IMR-90 (cell line): ENCODE results near the gene MLANA. TPM values are rescaled to one million over a fixed set of nuclear protein-coding genes. Genes with fewer than 3 reads are reported as not detected.

ENCODE experiments used
- ATAC-seq: fragments of 200-7000 bp; cut with Tn5 transposase; 2 replicates; pipeline ENCODE4 v1.9.1; 2020; ENCODE audit warnings: low read depth, mild to moderate bottlenecking, moderate library complexity
- BruUV-seq: library from RNA; stranded (reverse); fragments of 400-500 nt; replicated peaks from 2 replicates; lab custom pipeline; 2021; lab: Mats Ljungman, UMichigan
- CTCF ChIA-PET: fragments of 300-600 bp; formaldehyde crosslinking; extraction: SDS; loops from one replicate; lab custom pipeline; 2021; ENCODE audit warnings: antibody characterized with exemption; lab: Yijun Ruan, JAX
- POLR2A ChIA-PET: fragments of 300-600 bp; sonication (Branson Sonifier 250); formaldehyde crosslinking; loops from one replicate; lab custom pipeline; 2022; ENCODE audit warnings: antibody characterized with exemption; ENCODE audit not compliant: unreplicated experiment; lab: Charles Lee
- DNase-seq: peaks from one replicate; pipeline ENCODE4 v3.0.0; 2013
- H2AFZ ChIP-seq: replicated peaks from 2 replicates; pipeline ENCODE3; 2013; ENCODE audit warnings: low read length, mild to moderate bottlenecking; ENCODE audit not compliant: poor library complexity
- H2AK5ac ChIP-seq: 2 replicates; pipeline ENCODE4 v1.6.1; 2013; ENCODE audit warnings: low read depth, low read length, inconsistent platforms
- H2AK9ac ChIP-seq: replicated peaks from 2 replicates; pipeline ENCODE3; 2013; ENCODE audit warnings: mild to moderate bottlenecking, low read depth, low read length, moderate library complexity; ENCODE audit not compliant: poor library complexity
- H2BK120ac ChIP-seq: 2 replicates; pipeline ENCODE4 v1.6.1; 2013; ENCODE audit warnings: low read depth, low read length, inconsistent platforms
- H2BK15ac ChIP-seq: 3 replicates; pipeline ENCODE4 v1.6.1; 2013; ENCODE audit warnings: low read depth, low read length, inconsistent platforms
- H2BK20ac ChIP-seq: 2 replicates; pipeline ENCODE4 v1.6.1; 2013; ENCODE audit warnings: low read depth, mild to moderate bottlenecking, inconsistent platforms, low read length, moderate library complexity
- H2BK5ac ChIP-seq: 2 replicates; pipeline ENCODE4 v1.6.1; 2013; ENCODE audit warnings: mild to moderate bottlenecking, low read depth, low read length, inconsistent platforms; ENCODE audit not compliant: poor library complexity, severe bottlenecking
- H3K14ac ChIP-seq: replicated peaks from 2 replicates; pipeline ENCODE4 v1.6.1; 2013; ENCODE audit warnings: low read depth, low read length, inconsistent platforms
- H3K18ac ChIP-seq: 2 replicates; pipeline ENCODE4 v1.6.1; 2013; ENCODE audit warnings: low read depth, low read length, control low read depth
- H3K23ac ChIP-seq: 2 replicates; pipeline ENCODE4 v1.6.1; 2013; ENCODE audit warnings: low read depth, low read length, inconsistent platforms
- H3K27ac ChIP-seq: 2 replicates; pipeline ENCODE4 v1.5.1; 2013; ENCODE audit warnings: mild to moderate bottlenecking, control low read depth, low read length; ENCODE audit not compliant: insufficient read depth
- H3K27me3 ChIP-seq: 2 replicates; pipeline ENCODE4 v1.6.1; 2013; ENCODE audit warnings: low read length; ENCODE audit not compliant: control insufficient read depth, insufficient read depth
- H3K36me3 ChIP-seq: 2 replicates; pipeline ENCODE4 v1.6.1; 2013; ENCODE audit warnings: low read length, mixed read lengths; ENCODE audit not compliant: control insufficient read depth, insufficient read depth
- H3K4ac ChIP-seq: 2 replicates; pipeline ENCODE4 v1.6.1; 2013; ENCODE audit warnings: low read depth, low read length, inconsistent platforms
- H3K4me1 ChIP-seq: 2 replicates; pipeline ENCODE4 v1.6.1; 2013; ENCODE audit warnings: low read length, mixed read lengths; ENCODE audit not compliant: control insufficient read depth, insufficient read depth
- H3K4me2 ChIP-seq: 2 replicates; pipeline ENCODE4 v1.6.1; 2013; ENCODE audit warnings: low read depth, mild to moderate bottlenecking, control low read depth, low read length, moderate library complexity
- H3K4me3 ChIP-seq: 2 replicates; pipeline ENCODE4 v1.5.1; 2013; ENCODE audit warnings: low read depth, mild to moderate bottlenecking, control low read depth, low read length, moderate library complexity; ENCODE audit not compliant: insufficient read depth
- H3K56ac ChIP-seq: 2 replicates; pipeline ENCODE4 v1.6.1; 2013; ENCODE audit warnings: low read length, inconsistent platforms; ENCODE audit not compliant: insufficient read depth; ENCODE audit errors: extremely low read depth
- H3K79me1 ChIP-seq, 2 experiments: 2 replicates each; pipeline ENCODE4 v1.6.1; 2013; ENCODE audit warnings: low read length in 2 of 2, inconsistent platforms in 1 of 2, low read depth in 1 of 2
- H3K9ac ChIP-seq: 2 replicates; pipeline ENCODE4 v1.6.1; 2013; ENCODE audit warnings: low read depth, low read length, control low read depth
- H3K9me1 ChIP-seq: 2 replicates; pipeline ENCODE4 v1.6.1; 2013; ENCODE audit warnings: low read length, inconsistent platforms; ENCODE audit not compliant: insufficient read depth
- H3K9me3 ChIP-seq: 2 replicates; pipeline ENCODE4 v1.6.1; 2013; ENCODE audit warnings: low read length; ENCODE audit not compliant: control insufficient read depth, insufficient read depth
- H4K20me1 ChIP-seq: 2 replicates; pipeline ENCODE4 v1.6.1; 2013; ENCODE audit warnings: low read length, inconsistent platforms; ENCODE audit not compliant: insufficient read depth
- H4K5ac ChIP-seq: 2 replicates; pipeline ENCODE4 v1.6.1; 2013; ENCODE audit warnings: mild to moderate bottlenecking, low read depth, low read length, control low read depth
- H4K8ac ChIP-seq, 2 experiments: 2 replicates each; pipeline ENCODE4 v1.6.1; 2013; ENCODE audit warnings: low read depth in 2 of 2, low read length in 2 of 2, control low read depth in 1 of 2, inconsistent platforms in 1 of 2
- H4K91ac ChIP-seq: 2 replicates; pipeline ENCODE4 v1.6.1; 2013; ENCODE audit warnings: low read depth, low read length, inconsistent platforms; ENCODE audit not compliant: insufficient read depth
- FOS ChIP-seq: fragments of 150-350 bp; IDR thresholded peaks from 2 replicates; pipeline ENCODE4 v1.6.1; 2016; ENCODE audit warnings: low read depth, low read length
- MAZ ChIP-seq: IDR thresholded peaks from 2 replicates; pipeline ENCODE4 v1.6.1; 2012; ENCODE audit warnings: low read depth, mild to moderate bottlenecking, low read length, improper control_type of control experiment, moderate library complexity, borderline replicate concordance
- POLR2A ChIP-seq: IDR thresholded peaks from 2 replicates; pipeline ENCODE4 v1.6.1; 2012; ENCODE audit warnings: mild to moderate bottlenecking, low read depth, low read length
- RFX5 ChIP-seq: IDR thresholded peaks from 2 replicates; pipeline ENCODE4 v1.8.0; 2012; ENCODE audit warnings: low read depth, mild to moderate bottlenecking, low read length, moderate library complexity
- WGBS, 2 experiments: methylation state at CpG; one replicate each; pipeline versions ENCODE4 v1.1.5 to v1.1.7; 2013; ENCODE audit warnings: missing lambda C conversion rate in 2 of 2; ENCODE audit not compliant: insufficient read length in 1 of 2; ENCODE audit errors: extremely low coverage in 2 of 2; 5-methylcytosine and 5-hydroxymethylcytosine counted together
- dilution Hi-C: fragments of 300-500 bp; cut with HindIII; formaldehyde crosslinking; loops from one replicate; pipeline ENCODE4 v1.14.3; 2018; ENCODE audit warnings: low sequenced_read_pairs; ENCODE audit not compliant: unreplicated experiment
- in situ Hi-C: fragments of 300-500 bp; cut with MboI; formaldehyde crosslinking; loops from 3 replicates; pipeline ENCODE4 v1.14.3; 2019; ENCODE audit warnings: low sequenced_read_pairs, inconsistent platforms, mixed read lengths
- intact Hi-C: fragments of 100-400 bp; cut with micrococcal nuclease; formaldehyde crosslinking; loops from 2 replicates; pipeline ENCODE4 v1.10.0; 2022
- polyA plus RNA-seq, 3 experiments: library from polyadenylated mRNA; depleted of rRNA; stranded (reverse); fragments of >200 nt; gene quantifications; 2 replicates each; pipeline ENCODE4 v1.2.3, GENCODE V29; 2012; ENCODE audit warnings: low replicate concordance in 1 of 3
- total RNA-seq: library from RNA; depleted of rRNA; stranded (reverse); fragments of >200 nt; gene quantifications from 2 replicates; pipeline ENCODE4 v1.2.3, GENCODE V29; 2012

MLANA gene
- total and polyA plus RNA-seq, 2 of the 4 experiments (the other 2 are of a cell fraction) = not detected

DNA sequence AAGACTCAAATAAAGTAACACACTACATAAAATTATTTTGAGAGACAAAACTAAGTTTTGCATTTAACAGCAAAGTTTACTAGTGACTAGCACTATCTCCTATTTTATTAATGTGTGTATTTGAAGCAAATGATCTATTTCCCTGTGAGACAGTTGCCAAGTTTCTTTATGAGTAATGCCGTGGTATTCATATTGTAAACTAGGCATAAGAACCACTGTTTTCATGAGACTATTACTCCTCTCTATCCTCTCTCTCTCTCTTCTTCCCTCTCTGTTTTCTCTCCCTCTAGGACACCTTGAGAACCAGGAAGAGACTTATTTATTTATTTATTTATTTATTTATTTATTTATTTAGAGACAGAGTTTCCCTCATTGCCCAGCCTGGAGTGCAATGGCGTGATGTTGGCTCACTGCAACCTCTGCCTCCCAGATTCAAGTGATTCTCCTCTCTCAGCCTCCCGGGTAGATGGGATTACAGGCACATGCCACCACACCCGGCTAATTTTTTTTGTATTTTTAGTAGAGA lies 61.1 kb downstream of the MLANA start:
- Histone ChIP-seq H3K4me3 (no peak overlapping the region), H3K79me1 (peaks cover 7 to 8% of the 10 kb centered on the region in 2 experiments; a peak in 2 of 4 replicates), H4K5ac (no peak overlapping the region), H2BK5ac (no peak overlapping the region), H3K18ac (no peak overlapping the region), H2BK20ac (no peak overlapping the region), H3K9me1 (no peaks in the 10 kb centered on the region), H4K20me1 (peaks cover 2% of the 10 kb centered on the region; the same call in 1 of the 2 replicates), H2AFZ (no peak overlapping the region), H3K9me3 (no peaks in the 10 kb centered on the region), H3K36me3 (no peaks in the 10 kb centered on the region), H3K27me3 (no peaks in the 10 kb centered on the region), H2BK15ac (no peak overlapping the region), H4K91ac (no peak overlapping the region), H3K23ac (no peak overlapping the region), H3K4me2 (no peak overlapping the region), H3K4me1 (0 out of 2 replicates have a peak, but pooled peaks cover 1% of the 10 kb centered on the region), H2AK9ac (no peak overlapping the region), H3K14ac (no peak overlapping the region), H3K56ac (no peak overlapping the region), H2AK5ac (no peak overlapping the region), H3K4ac (no peak overlapping the region), H3K9ac (no peak overlapping the region), H4K8ac (no peak overlapping the region), H3K27ac (no peak overlapping the region), H2BK120ac (no peak overlapping the region)
- ChIA-PET CTCF (no interaction called here), POLR2A (no interaction called here)
- intact Hi-C loops = no loop called here
- dilution Hi-C loops = no loop called here
- in situ Hi-C loops = no loop called here
- BruUV-seq = no TSS peak
- TF ChIP-seq MAZ (no peak), RFX5 (no peak), POLR2A (no peak), FOS (0 out of 2 replicates have a peak, but pooled peaks have one; percentile 22)
- no CpG with 5 or more reads among the region's 4 CpGs for WGBS, 2 experiments
- DNase-seq (peak; percentile 83), ATAC-seq (peak; percentile 95)
